ENCODE measurements around the gene CYP4B1.

GRCh38 chr1:46793126-46793525, 5.7 kb upstream of the CYP4B1 start:
- TF ChIP-seq POLR2A (IDR thresholded peaks at IDR 0.05; ENCODE audit: low read length) (no peak), GATA1 (IDR thresholded peaks at IDR 0.05; ENCODE audit: low read depth, low read length) (no peak)

All from erythroblast (primary cell).